ENCODE measurements around the gene ERF. TPM values are rescaled to one million over a fixed set of nuclear protein-coding genes. Genes with fewer than 3 reads are reported as not detected.

Gene ERF
- total and polyA plus RNA-seq, 2 of the 8 experiments (the other 6 are each of a cell fraction or from before 2014, with no cell fraction given), result 43.7 to 62.7 TPM

DNA sequence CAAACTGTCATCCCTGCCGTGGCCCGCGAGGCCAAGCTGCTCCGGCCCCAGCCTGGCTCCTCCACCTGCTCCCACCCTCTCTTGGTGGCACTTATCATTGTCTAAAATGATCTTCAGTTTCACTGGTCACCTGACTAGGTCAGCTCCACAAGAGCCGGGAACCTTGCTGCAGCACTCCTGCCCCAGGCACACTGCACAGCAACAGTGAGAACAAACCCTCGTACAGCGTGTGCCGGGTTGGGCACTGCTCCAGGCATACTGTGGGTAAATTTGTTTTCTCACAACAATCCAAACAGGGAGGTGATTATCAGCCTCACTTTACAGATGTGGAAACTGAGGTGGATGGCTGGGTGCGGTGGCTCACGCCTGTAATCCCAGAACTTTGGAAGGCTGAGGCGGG lies 46.3 kb downstream of the ERF start:
- Histone ChIP-seq H3K23me2 (ENCODE audit: low read depth, low read length) (no peaks in the 10 kb centered on the region), H2BK20ac (ENCODE audit: low read length) (no peak overlapping the region), H4K20me1 (replicated peaks in 1 of 2; ENCODE audit: control insufficient read depth in 1 of 2, insufficient read depth in 2 of 2, low read length in 2 of 2) (peaks cover 5 to 19% of the 10 kb centered on the region in 2 experiments), H3K23ac (ENCODE audit: insufficient read length) (no peak overlapping the region), H4K91ac (replicated peaks; ENCODE audit: insufficient read length, low read length) (no peak overlapping the region), H4K8ac (ENCODE audit: extremely low read depth, insufficient read depth, low read length) (no peak overlapping the region), H3K9ac (replicated peaks in 1 of 4; ENCODE audit: extremely low read depth in 1 of 4, low read depth in 3 of 4, low read length in 3 of 4) (no peak overlapping the region), H3K27me3 (replicated peaks in 1 of 4; ENCODE audit: control insufficient read depth in 3 of 4, extremely low read depth in 1 of 4, insufficient read depth in 3 of 4, low read length in 3 of 4) (no peaks in the 10 kb centered on the region), H3K4me3 (ENCODE audit: extremely low read depth in 1 of 4, insufficient read depth in 2 of 4, low read depth in 3 of 4, low read length in 4 of 4) (no peak overlapping the region), H3K79me2 (ENCODE audit: control insufficient read depth in 1 of 2, insufficient read depth in 2 of 2, low read length in 2 of 2) (peaks cover 8 to 33% of the 10 kb centered on the region in 2 experiments; a peak in 3 of 4 replicates), H3K4me1 (replicated peaks in 1 of 4; ENCODE audit: control insufficient read depth in 3 of 4, insufficient read depth in 4 of 4, low read length in 3 of 4) (peaks cover 0 to 10% (median 3%) of the 10 kb centered on the region in 4 experiments; a peak in 3 of 7 replicates), H3K36me3 (ENCODE audit: control insufficient read depth in 2 of 4, insufficient read depth in 4 of 4, low read length in 3 of 4) (peaks cover 6 to 56% (median 21%) of the 10 kb centered on the region in 4 experiments; a peak in 7 of 8 replicates), H3K4me2 (ENCODE audit: insufficient read depth in 1 of 2, low read depth in 2 of 2, low read length in 2 of 2) (no peak overlapping the region), H2BK15ac (ENCODE audit: low read length) (no peak overlapping the region), H2AK5ac (ENCODE audit: low read depth, low read length) (no peak overlapping the region), H3K14ac (ENCODE audit: insufficient read length) (no peak overlapping the region), H2BK12ac (ENCODE audit: low read depth, low read length) (no peak overlapping the region), H3K56ac (replicated peaks; ENCODE audit: insufficient read length, low read depth, low read length) (no peak overlapping the region), H3K4ac (replicated peaks; ENCODE audit: insufficient read length, low read depth, low read length) (no peak overlapping the region), H2BK5ac (ENCODE audit: low read depth, low read length) (no peak overlapping the region), H3K27ac (ENCODE audit: low read depth, low read length) (no peak overlapping the region), H3K18ac (ENCODE audit: extremely low read depth, low read length) (no peak overlapping the region), H3K9me3 (ENCODE audit: insufficient read depth in 2 of 2, low read depth in 1 of 2, low read length in 1 of 2) (no peaks in the 10 kb centered on the region), H3K79me1 (ENCODE audit: low read depth, low read length) (peaks cover 10% of the 10 kb centered on the region), H4K5ac (ENCODE audit: insufficient read length, low read depth, low read length) (no peak overlapping the region), H2AFZ (ENCODE audit: low read length) (no peak overlapping the region), H2BK120ac (replicated peaks; ENCODE audit: low read depth, low read length) (no peak overlapping the region)
- POLR2A ChIA-PET (ENCODE audit: partially characterized antibody), result interaction anchor here (2.2 kb wide), 1 partner anchor 8 kb away, joined by 5 read pairs; the partner anchor contains the start of gene DEDD2
- FAIRE-seq (no peak), DNase-seq (ENCODE audit: low read depth in 1 of 2, low spot score in 2 of 2) (no peak)
- CTCF ChIA-PET (ENCODE audit: partially characterized antibody), result interaction anchor here (1.3 kb wide), 1 partner anchor 71 kb away, joined by 3 read pairs; no protein-coding TSS in a partner anchor
- no peak for TF ChIP-seq CBX5 (IDR thresholded peaks at IDR 0.05; ENCODE audit: low read depth, low read length)
- no peak for TF ChIP-seq EGR1 (IDR thresholded peaks at IDR 0.05; ENCODE audit: borderline replicate concordance, low read depth, low read length)
- 97% methylated on average over 11 of the region's 11 CpGs; no CpG with 5 or more reads in 1 of the 2 experiments for WGBS, 2 experiments (ENCODE audit: extremely low coverage in 1 of 2, insufficient coverage in 1 of 2, insufficient read length in 1 of 2, insufficient replicate concordance in 2 of 2, low coverage in 1 of 2, low lambda C conversion rate in 2 of 2, missing lambda C conversion rate in 1 of 2)
